GM23338 (cell line): ENCODE data around the gene TAGAP. TPM values are rescaled to one million over a fixed set of nuclear protein-coding genes. Genes with fewer than 3 reads are reported as not detected.
A peak's percentile ranks its signal among the peaks of the same experiment; 100 is the strongest.

Source experiments
- ATAC-seq: fragments of 200-7000 bp; cut with Tn5 transposase; 3 replicates; pipeline ENCODE4 v1.9.1; 2020
- DNase-seq: peaks from one replicate; pipeline ENCODE4 v3.0.0-alpha.2; 2015; ENCODE audit warnings: low spot score
- H2AFZ ChIP-seq: fragments of 200-600 bp; sonication (generic); 2 replicates; pipeline ENCODE4 v1.8.0; 2016; ENCODE audit warnings: antibody characterized with exemption, mild to moderate bottlenecking, moderate library complexity
- H3F3A ChIP-seq: fragments of 200-600 bp; sonication (generic); replicated peaks from 2 replicates; pipeline ENCODE4 v1.8.0; 2017; ENCODE audit warnings: antibody characterized with exemption, mixed run types, low read depth
- H3K27ac ChIP-seq: fragments of 200-600 bp; sonication (generic); 2 replicates; pipeline ENCODE4 v1.6.1; 2016; ENCODE audit warnings: low read depth
- H3K27me3 ChIP-seq: fragments of 200-600 bp; sonication (generic); 2 replicates; pipeline ENCODE4 v1.8.0; 2016; ENCODE audit warnings: mild to moderate bottlenecking, mixed run types, moderate library complexity; ENCODE audit not compliant: insufficient read depth
- H3K36me3 ChIP-seq: fragments of 200-600 bp; sonication (generic); 2 replicates; pipeline ENCODE4 v1.8.0; 2016; ENCODE audit warnings: mild to moderate bottlenecking; ENCODE audit not compliant: insufficient read depth
- H3K4me1 ChIP-seq: fragments of 200-600 bp; sonication (generic); 2 replicates; pipeline ENCODE4 v1.8.0; 2016; ENCODE audit warnings: mild to moderate bottlenecking, moderate library complexity; ENCODE audit not compliant: insufficient read depth
- H3K4me2 ChIP-seq: fragments of 200-600 bp; sonication (generic); 2 replicates; pipeline ENCODE4 v1.7.1; 2017; ENCODE audit warnings: mixed run types
- H3K4me3 ChIP-seq: fragments of 200-600 bp; sonication (generic); 2 replicates; pipeline ENCODE4 v1.6.1; 2016; ENCODE audit warnings: mixed run types
- H3K79me2 ChIP-seq: fragments of 200-600 bp; sonication (generic); replicated peaks from 2 replicates; pipeline ENCODE4 v1.8.0; 2017; ENCODE audit warnings: mild to moderate bottlenecking; ENCODE audit not compliant: insufficient read depth
- H3K9me2 ChIP-seq: fragments of 200-600 bp; sonication (generic); 2 replicates; pipeline ENCODE4 v1.8.0; 2017; ENCODE audit not compliant: insufficient read depth
- H4K20me1 ChIP-seq: fragments of 200-600 bp; sonication (generic); replicated peaks from 2 replicates; pipeline ENCODE4 v1.8.0; 2017; ENCODE audit warnings: mild to moderate bottlenecking; ENCODE audit not compliant: insufficient read depth
- H3K27ac Mint-ChIP-seq: 2 replicates; pipeline ENCODE4 v1.8.0; 2020; ENCODE audit warnings: inconsistent platforms, mild to moderate bottlenecking, moderate library complexity, mixed read lengths
- H3K27me3 Mint-ChIP-seq: 3 replicates; pipeline ENCODE4 v1.8.0; 2022; ENCODE audit warnings: low read depth, mild to moderate bottlenecking, moderate library complexity, mixed read lengths, inconsistent platforms; ENCODE audit not compliant: insufficient read depth, poor library complexity
- H3K36me3 Mint-ChIP-seq: 3 replicates; pipeline ENCODE4 v1.8.0; 2021; ENCODE audit warnings: low read depth, mild to moderate bottlenecking, inconsistent platforms, moderate library complexity, mixed read lengths
- H3K4me1 Mint-ChIP-seq: 3 replicates; pipeline ENCODE4 v1.8.0; 2020; ENCODE audit warnings: mild to moderate bottlenecking, inconsistent platforms, mixed read lengths
- H3K4me3 Mint-ChIP-seq: 3 replicates; pipeline ENCODE4 v1.8.0; 2021; ENCODE audit warnings: moderate library complexity, mild to moderate bottlenecking, inconsistent platforms, mixed read lengths
- H3K9me3 Mint-ChIP-seq: 3 replicates; pipeline ENCODE4 v1.8.0; 2020; ENCODE audit warnings: moderate library complexity, mild to moderate bottlenecking, inconsistent platforms, mixed read lengths
- CREB1 ChIP-seq: fragments of 250-450 bp; sonication (Bioruptor Pico); IDR thresholded peaks from 2 replicates; pipeline ENCODE4 v1.5.0; 2020; ENCODE audit warnings: low read depth, mild to moderate bottlenecking, moderate library complexity
- EZH2 ChIP-seq: fragments of 200-600 bp; sonication (generic); IDR thresholded peaks from one replicate; pipeline ENCODE4 v1.8.0; 2017; ENCODE audit warnings: antibody characterized with exemption, mild to moderate bottlenecking, low read depth; ENCODE audit not compliant: unreplicated experiment
- EZH2phosphoT487 ChIP-seq: fragments of 200-600 bp; sonication (generic); IDR thresholded peaks from one replicate; pipeline ENCODE4 v1.8.1; 2018; ENCODE audit warnings: antibody characterized with exemption; ENCODE audit not compliant: unreplicated experiment
- JUNB ChIP-seq: IDR thresholded peaks from one replicate; pipeline ENCODE4 v1.6.1; 2016; ENCODE audit warnings: antibody characterized with exemption; ENCODE audit not compliant: unreplicated experiment
- NANOG ChIP-seq: IDR thresholded peaks from 2 replicates; pipeline ENCODE4 v1.6.1; 2016; ENCODE audit warnings: antibody characterized with exemption, borderline replicate concordance
- POLR2AphosphoS5 ChIP-seq: IDR thresholded peaks from 2 replicates; pipeline ENCODE4 v1.6.1; 2016; ENCODE audit warnings: antibody characterized with exemption, low read depth
- STAT1 ChIP-seq: IDR thresholded peaks from one replicate; pipeline ENCODE4 v1.6.1; 2016; ENCODE audit warnings: antibody characterized with exemption; ENCODE audit not compliant: unreplicated experiment
- ZNF114 ChIP-seq: fragments of 250-450 bp; sonication (Bioruptor Pico); IDR thresholded peaks from 2 replicates; pipeline ENCODE4 v1.5.0; 2020; ENCODE audit warnings: mild to moderate bottlenecking, moderate library complexity
- ZNF331 ChIP-seq: fragments of 250-450 bp; sonication (Bioruptor Pico); IDR thresholded peaks from 2 replicates; pipeline ENCODE4 v1.5.0; 2020; ENCODE audit warnings: low read depth, mild to moderate bottlenecking, moderate library complexity
- polyA plus RNA-seq: library from polyadenylated mRNA; unstranded; fragments of >200 nt; fragmentation: Nextera tagmentation; extraction: Ambion mirVana; gene quantifications from 2 replicates; pipeline ENCODE4 v1.2.1, GENCODE V29; 2016
- total RNA-seq: library from RNA; depleted of rRNA; stranded (reverse); fragments of >200 nt; shearing (Covaris generic); gene quantifications from 2 replicates; pipeline ENCODE4 v1.2.3, GENCODE V29; 2014
- TF ChIP-seq, protein P1 (sequence below): fragments of 250-450 bp; sonication (Bioruptor Pico); IDR thresholded peaks from 2 replicates; pipeline ENCODE4 v1.5.0; 2020; ENCODE audit warnings: mild to moderate bottlenecking, moderate library complexity
- TF ChIP-seq, protein P2 (sequence below), 2 experiments: fragments of 200-600 bp in 1 of 2; sonication (generic) in 1 of 2; conservative IDR thresholded peaks; 2 replicates each; pipeline versions ENCODE4 v1.5.1 to v1.6.1; 2016 to 2017; ENCODE audit warnings: antibody characterized with exemption in 2 of 2, low read depth in 2 of 2, mild to moderate bottlenecking in 2 of 2, moderate library complexity in 1 of 2
- TF ChIP-seq, protein P3 (sequence below): IDR thresholded peaks from 2 replicates; pipeline ENCODE4 v1.6.1; 2016; ENCODE audit warnings: antibody characterized with exemption
- TF ChIP-seq, protein P4 (sequence below): IDR thresholded peaks from one replicate; pipeline ENCODE4 v1.6.1; 2018; ENCODE audit warnings: antibody characterized with exemption; ENCODE audit not compliant: unreplicated experiment

The TAGAP gene
- total and polyA plus RNA-seq, 2 experiments from 2014 or later, result not detected

DNA sequence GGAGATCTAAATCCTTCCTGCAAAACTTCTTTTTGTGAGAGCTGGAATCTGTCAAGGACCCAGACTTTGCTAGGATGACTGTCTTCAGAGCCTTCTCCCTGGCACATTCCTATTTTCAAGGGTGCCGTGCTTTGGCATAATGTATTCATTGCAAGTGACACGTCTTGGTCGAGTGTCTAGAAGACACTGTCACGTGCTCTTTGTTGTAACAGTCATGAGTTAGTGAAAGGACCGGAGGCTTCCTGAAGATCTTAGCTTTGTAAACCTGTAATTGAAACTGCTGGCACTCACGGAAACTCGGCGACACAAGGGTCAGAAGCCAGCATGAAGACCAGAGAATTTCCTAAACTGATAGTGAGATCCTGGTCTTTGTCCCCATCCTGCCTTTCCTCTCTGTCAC is 19.7 kb upstream of the TAGAP start:
- peaks cover 7% of the 10 kb centered on the region for H3K27me3 Mint-ChIP-seq
- TF ChIP-seq NANOG (no peak), ZNF331 (CRISPR knock-in tag) (no peak), JUNB (no peak), STAT1 (no peak), CREB1 (CRISPR knock-in tag) (no peak), POLR2AphosphoS5 (no peak), EZH2phosphoT487 (no peak), EZH2 (no peak), ZNF114 (CRISPR knock-in tag) (no peak)
- TF ChIP-seq, protein P1, sequence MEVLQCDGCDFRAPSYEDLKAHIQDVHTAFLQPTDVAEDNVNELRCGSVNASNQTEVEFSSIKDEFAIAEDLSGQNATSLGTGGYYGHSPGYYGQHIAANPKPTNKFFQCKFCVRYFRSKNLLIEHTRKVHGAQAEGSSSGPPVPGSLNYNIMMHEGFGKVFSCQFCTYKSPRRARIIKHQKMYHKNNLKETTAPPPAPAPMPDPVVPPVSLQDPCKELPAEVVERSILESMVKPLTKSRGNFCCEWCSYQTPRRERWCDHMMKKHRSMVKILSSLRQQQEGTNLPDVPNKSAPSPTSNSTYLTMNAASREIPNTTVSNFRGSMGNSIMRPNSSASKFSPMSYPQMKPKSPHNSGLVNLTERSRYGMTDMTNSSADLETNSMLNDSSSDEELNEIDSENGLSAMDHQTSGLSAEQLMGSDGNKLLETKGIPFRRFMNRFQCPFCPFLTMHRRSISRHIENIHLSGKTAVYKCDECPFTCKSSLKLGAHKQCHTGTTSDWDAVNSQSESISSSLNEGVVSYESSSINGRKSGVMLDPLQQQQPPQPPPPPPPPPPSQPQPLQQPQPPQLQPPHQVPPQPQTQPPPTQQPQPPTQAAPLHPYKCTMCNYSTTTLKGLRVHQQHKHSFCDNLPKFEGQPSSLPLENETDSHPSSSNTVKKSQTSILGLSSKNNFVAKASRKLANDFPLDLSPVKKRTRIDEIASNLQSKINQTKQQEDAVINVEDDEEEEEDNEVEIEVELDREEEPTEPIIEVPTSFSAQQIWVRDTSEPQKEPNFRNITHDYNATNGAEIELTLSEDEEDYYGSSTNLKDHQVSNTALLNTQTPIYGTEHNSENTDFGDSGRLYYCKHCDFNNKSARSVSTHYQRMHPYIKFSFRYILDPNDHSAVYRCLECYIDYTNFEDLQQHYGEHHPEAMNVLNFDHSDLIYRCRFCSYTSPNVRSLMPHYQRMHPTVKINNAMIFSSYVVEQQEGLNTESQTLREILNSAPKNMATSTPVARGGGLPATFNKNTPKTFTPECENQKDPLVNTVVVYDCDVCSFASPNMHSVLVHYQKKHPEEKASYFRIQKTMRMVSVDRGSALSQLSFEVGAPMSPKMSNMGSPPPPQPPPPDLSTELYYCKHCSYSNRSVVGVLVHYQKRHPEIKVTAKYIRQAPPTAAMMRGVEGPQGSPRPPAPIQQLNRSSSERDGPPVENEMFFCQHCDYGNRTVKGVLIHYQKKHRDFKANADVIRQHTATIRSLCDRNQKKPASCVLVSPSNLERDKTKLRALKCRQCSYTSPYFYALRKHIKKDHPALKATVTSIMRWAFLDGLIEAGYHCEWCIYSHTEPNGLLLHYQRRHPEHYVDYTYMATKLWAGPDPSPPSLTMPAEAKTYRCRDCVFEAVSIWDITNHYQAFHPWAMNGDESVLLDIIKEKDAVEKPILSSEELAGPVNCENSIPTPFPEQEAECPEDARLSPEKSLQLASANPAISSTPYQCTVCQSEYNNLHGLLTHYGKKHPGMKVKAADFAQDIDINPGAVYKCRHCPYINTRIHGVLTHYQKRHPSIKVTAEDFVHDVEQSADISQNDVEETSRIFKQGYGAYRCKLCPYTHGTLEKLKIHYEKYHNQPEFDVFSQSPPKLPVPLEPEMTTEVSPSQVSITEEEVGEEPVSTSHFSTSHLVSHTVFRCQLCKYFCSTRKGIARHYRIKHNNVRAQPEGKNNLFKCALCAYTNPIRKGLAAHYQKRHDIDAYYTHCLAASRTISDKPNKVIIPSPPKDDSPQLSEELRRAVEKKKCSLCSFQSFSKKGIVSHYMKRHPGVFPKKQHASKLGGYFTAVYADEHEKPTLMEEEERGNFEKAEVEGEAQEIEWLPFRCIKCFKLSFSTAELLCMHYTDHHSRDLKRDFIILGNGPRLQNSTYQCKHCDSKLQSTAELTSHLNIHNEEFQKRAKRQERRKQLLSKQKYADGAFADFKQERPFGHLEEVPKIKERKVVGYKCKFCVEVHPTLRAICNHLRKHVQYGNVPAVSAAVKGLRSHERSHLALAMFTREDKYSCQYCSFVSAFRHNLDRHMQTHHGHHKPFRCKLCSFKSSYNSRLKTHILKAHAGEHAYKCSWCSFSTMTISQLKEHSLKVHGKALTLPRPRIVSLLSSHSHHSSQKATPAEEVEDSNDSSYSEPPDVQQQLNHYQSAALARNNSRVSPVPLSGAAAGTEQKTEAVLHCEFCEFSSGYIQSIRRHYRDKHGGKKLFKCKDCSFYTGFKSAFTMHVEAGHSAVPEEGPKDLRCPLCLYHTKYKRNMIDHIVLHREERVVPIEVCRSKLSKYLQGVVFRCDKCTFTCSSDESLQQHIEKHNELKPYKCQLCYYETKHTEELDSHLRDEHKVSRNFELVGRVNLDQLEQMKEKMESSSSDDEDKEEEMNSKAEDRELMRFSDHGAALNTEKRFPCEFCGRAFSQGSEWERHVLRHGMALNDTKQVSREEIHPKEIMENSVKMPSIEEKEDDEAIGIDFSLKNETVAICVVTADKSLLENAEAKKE (CRISPR knock-in tag), result no peak
- TF ChIP-seq, protein P2, sequence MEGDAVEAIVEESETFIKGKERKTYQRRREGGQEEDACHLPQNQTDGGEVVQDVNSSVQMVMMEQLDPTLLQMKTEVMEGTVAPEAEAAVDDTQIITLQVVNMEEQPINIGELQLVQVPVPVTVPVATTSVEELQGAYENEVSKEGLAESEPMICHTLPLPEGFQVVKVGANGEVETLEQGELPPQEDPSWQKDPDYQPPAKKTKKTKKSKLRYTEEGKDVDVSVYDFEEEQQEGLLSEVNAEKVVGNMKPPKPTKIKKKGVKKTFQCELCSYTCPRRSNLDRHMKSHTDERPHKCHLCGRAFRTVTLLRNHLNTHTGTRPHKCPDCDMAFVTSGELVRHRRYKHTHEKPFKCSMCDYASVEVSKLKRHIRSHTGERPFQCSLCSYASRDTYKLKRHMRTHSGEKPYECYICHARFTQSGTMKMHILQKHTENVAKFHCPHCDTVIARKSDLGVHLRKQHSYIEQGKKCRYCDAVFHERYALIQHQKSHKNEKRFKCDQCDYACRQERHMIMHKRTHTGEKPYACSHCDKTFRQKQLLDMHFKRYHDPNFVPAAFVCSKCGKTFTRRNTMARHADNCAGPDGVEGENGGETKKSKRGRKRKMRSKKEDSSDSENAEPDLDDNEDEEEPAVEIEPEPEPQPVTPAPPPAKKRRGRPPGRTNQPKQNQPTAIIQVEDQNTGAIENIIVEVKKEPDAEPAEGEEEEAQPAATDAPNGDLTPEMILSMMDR (conservative IDR thresholded peaks at IDR 0.05; ENCODE audit: low read depth in 2 of 2), result no peak
- TF ChIP-seq, protein P3, sequence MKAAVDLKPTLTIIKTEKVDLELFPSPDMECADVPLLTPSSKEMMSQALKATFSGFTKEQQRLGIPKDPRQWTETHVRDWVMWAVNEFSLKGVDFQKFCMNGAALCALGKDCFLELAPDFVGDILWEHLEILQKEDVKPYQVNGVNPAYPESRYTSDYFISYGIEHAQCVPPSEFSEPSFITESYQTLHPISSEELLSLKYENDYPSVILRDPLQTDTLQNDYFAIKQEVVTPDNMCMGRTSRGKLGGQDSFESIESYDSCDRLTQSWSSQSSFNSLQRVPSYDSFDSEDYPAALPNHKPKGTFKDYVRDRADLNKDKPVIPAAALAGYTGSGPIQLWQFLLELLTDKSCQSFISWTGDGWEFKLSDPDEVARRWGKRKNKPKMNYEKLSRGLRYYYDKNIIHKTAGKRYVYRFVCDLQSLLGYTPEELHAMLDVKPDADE, result no peak
- TF ChIP-seq, protein P4, sequence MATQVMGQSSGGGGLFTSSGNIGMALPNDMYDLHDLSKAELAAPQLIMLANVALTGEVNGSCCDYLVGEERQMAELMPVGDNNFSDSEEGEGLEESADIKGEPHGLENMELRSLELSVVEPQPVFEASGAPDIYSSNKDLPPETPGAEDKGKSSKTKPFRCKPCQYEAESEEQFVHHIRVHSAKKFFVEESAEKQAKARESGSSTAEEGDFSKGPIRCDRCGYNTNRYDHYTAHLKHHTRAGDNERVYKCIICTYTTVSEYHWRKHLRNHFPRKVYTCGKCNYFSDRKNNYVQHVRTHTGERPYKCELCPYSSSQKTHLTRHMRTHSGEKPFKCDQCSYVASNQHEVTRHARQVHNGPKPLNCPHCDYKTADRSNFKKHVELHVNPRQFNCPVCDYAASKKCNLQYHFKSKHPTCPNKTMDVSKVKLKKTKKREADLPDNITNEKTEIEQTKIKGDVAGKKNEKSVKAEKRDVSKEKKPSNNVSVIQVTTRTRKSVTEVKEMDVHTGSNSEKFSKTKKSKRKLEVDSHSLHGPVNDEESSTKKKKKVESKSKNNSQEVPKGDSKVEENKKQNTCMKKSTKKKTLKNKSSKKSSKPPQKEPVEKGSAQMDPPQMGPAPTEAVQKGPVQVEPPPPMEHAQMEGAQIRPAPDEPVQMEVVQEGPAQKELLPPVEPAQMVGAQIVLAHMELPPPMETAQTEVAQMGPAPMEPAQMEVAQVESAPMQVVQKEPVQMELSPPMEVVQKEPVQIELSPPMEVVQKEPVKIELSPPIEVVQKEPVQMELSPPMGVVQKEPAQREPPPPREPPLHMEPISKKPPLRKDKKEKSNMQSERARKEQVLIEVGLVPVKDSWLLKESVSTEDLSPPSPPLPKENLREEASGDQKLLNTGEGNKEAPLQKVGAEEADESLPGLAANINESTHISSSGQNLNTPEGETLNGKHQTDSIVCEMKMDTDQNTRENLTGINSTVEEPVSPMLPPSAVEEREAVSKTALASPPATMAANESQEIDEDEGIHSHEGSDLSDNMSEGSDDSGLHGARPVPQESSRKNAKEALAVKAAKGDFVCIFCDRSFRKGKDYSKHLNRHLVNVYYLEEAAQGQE, result no peak
- H3K4me3 ChIP-seq, result no peak overlapping the region
- H3K27ac Mint-ChIP-seq, result no peak overlapping the region
- H3K36me3 ChIP-seq, result no peaks in the 10 kb centered on the region; the same call in 1 of the 2 replicates
- no peak overlapping the region for H3K27ac ChIP-seq
- H3K79me2 ChIP-seq, result no peaks in the 10 kb centered on the region
- H3F3A ChIP-seq, result 0 out of 2 replicates have a peak, but pooled peaks cover 3% of the 10 kb centered on the region
- H3K4me3 Mint-ChIP-seq, result no peak overlapping the region
- DNase-seq (no peak), ATAC-seq (no peak)
- H3K4me1 ChIP-seq, result peaks cover 8% of the 10 kb centered on the region
- H3K27me3 ChIP-seq, result peaks cover 10% of the 10 kb centered on the region
- H3K4me2 ChIP-seq, result no peak overlapping the region
- H2AFZ ChIP-seq, result 0 out of 2 replicates have a peak overlapping the region, but pooled peaks have one; percentile 23
- no peaks in the 10 kb centered on the region for H4K20me1 ChIP-seq
- H3K9me2 ChIP-seq, result peaks cover 5% of the 10 kb centered on the region; the same call in 1 of the 2 replicates
- peaks cover 12% of the 10 kb centered on the region for H3K4me1 Mint-ChIP-seq
- H3K9me3 Mint-ChIP-seq, result no peaks in the 10 kb centered on the region
- H3K36me3 Mint-ChIP-seq, result no peaks in the 10 kb centered on the region
